ENCODE data around the gene EHD4. TPM values are rescaled to one million over a fixed set of nuclear protein-coding genes. Genes with fewer than 3 reads are reported as not detected.

The EHD4 gene
- polyA plus RNA-seq, 3 donors: 12.8 to 16.0 (median 14.2) TPM

DNA sequence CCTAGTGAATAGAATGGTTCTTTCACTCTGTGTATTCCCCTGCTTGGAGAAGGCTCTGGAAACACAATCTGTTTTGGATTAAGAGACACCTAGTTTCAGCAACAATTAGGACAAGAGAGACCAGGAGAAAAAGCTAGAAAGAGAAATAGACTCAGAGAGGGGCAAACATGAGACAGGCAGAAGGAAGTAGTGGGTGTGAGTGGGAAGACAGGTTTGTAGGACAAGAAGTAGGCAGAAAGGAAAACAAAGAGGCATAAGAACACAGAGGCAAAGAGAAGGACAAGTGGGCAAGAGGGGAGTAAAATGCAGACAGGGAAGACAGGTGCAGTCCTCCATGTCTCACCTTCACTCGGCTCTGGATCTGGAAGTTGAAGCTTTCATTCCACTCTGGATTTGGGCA, 35.0 kb upstream of the EHD4 start:
- Mint-ChIP-seq H3K4me3 (no peak overlapping the region), H3K36me3 (no peaks in the 10 kb centered on the region), H3K4me1 (no peaks in the 10 kb centered on the region), H3K27ac (no peak overlapping the region), H3K27me3 (ENCODE audit: low read depth in 3 of 3) (peaks cover 4% of the 10 kb centered on the region in 3 donors), H3K9me3 (peaks cover 0 to 1% (median 0%) of the 10 kb centered on the region in 7 donors)
- intact Hi-C loops (cut with micrococcal nuclease): no loop called here
- H3K27me3 ChIP-seq (ENCODE audit: control insufficient read depth in 2 of 2, insufficient read depth in 2 of 2, low read length in 2 of 2): no peaks in the 10 kb centered on the region
- H3K4me2 ChIP-seq (replicated peaks; ENCODE audit: extremely low read depth, low read length, poor library complexity, severe bottlenecking): no peak overlapping the region
- no peaks in the 10 kb centered on the region for H3K9me3 ChIP-seq (replicated peaks in 1 of 2; ENCODE audit: control insufficient read depth in 1 of 2, insufficient read depth in 1 of 2, low read length in 2 of 2)
- TF ChIP-seq, protein P1, sequence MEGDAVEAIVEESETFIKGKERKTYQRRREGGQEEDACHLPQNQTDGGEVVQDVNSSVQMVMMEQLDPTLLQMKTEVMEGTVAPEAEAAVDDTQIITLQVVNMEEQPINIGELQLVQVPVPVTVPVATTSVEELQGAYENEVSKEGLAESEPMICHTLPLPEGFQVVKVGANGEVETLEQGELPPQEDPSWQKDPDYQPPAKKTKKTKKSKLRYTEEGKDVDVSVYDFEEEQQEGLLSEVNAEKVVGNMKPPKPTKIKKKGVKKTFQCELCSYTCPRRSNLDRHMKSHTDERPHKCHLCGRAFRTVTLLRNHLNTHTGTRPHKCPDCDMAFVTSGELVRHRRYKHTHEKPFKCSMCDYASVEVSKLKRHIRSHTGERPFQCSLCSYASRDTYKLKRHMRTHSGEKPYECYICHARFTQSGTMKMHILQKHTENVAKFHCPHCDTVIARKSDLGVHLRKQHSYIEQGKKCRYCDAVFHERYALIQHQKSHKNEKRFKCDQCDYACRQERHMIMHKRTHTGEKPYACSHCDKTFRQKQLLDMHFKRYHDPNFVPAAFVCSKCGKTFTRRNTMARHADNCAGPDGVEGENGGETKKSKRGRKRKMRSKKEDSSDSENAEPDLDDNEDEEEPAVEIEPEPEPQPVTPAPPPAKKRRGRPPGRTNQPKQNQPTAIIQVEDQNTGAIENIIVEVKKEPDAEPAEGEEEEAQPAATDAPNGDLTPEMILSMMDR (IDR thresholded peaks at IDR 0.05): no peak
- no peaks in the 10 kb centered on the region for H3K36me3 ChIP-seq (replicated peaks in 1 of 2; ENCODE audit: control insufficient read depth in 1 of 2, insufficient read depth in 2 of 2, low read length in 2 of 2)
- H4K20me1 ChIP-seq (ENCODE audit: insufficient read depth, low read length): no peaks in the 10 kb centered on the region
- no peak overlapping the region for H2AFZ ChIP-seq (ENCODE audit: insufficient read depth, low read depth, low read length, poor library complexity, severe bottlenecking)
- no peaks in the 10 kb centered on the region for H3K4me1 ChIP-seq (ENCODE audit: control insufficient read depth in 1 of 2, insufficient read depth in 2 of 2, low read length in 2 of 2)
- no peaks in the 10 kb centered on the region for H3K79me2 ChIP-seq (ENCODE audit: insufficient read depth, low read length)
- no peak overlapping the region for H3K9ac ChIP-seq (ENCODE audit: insufficient read depth, low read length, poor library complexity, severe bottlenecking)
- H3K4me3 ChIP-seq (replicated peaks in 1 of 3; ENCODE audit: low read depth in 2 of 3, low read length in 3 of 3): no peak overlapping the region
- H3K27ac ChIP-seq (ENCODE audit: low read depth in 1 of 2, low read length in 2 of 2): no peak overlapping the region
- WGBS (ENCODE audit: insufficient coverage): no CpG with 5 or more reads among the region's 1 CpG
- no peak for DNase-seq

DNA sequence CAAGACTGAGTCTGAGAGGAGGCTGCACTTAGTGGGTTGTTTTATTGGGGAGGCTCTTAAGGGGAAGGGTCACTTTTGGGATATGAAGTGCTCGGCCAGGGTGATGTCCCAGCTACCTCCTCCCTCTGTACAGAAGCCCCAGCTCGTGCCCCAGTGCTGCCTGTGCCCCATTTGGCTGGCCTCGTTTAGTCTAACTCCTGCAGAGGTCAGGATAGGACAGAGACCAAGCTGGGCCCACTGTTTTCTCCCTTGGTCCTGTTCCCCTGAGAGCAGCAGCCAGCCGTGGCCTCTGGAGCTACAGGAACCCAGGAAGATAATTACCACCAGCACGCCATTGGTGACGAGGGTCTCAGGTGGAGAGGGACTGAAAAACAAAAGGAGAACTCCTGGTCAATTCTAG, 30.0 kb upstream of the EHD4 start:
- Histone ChIP-seq H2AFZ (ENCODE audit: insufficient read depth, low read depth, low read length, poor library complexity, severe bottlenecking) (no peak overlapping the region), H3K27me3 (ENCODE audit: control insufficient read depth in 2 of 2, insufficient read depth in 2 of 2, low read length in 2 of 2) (no peaks in the 10 kb centered on the region), H3K4me3 (replicated peaks in 1 of 3; ENCODE audit: low read depth in 2 of 3, low read length in 3 of 3) (no peak overlapping the region), H3K9me3 (replicated peaks in 1 of 2; ENCODE audit: control insufficient read depth in 1 of 2, insufficient read depth in 1 of 2, low read length in 2 of 2) (no peaks in the 10 kb centered on the region), H3K79me2 (ENCODE audit: insufficient read depth, low read length) (no peaks in the 10 kb centered on the region), H3K27ac (ENCODE audit: low read depth in 1 of 2, low read length in 2 of 2) (no peak overlapping the region), H3K4me1 (ENCODE audit: control insufficient read depth in 1 of 2, insufficient read depth in 2 of 2, low read length in 2 of 2) (no peaks in the 10 kb centered on the region), H3K4me2 (replicated peaks; ENCODE audit: extremely low read depth, low read length, poor library complexity, severe bottlenecking) (no peak overlapping the region), H4K20me1 (ENCODE audit: insufficient read depth, low read length) (no peaks in the 10 kb centered on the region), H3K9ac (ENCODE audit: insufficient read depth, low read length, poor library complexity, severe bottlenecking) (no peak overlapping the region), H3K36me3 (replicated peaks in 1 of 2; ENCODE audit: control insufficient read depth in 1 of 2, insufficient read depth in 2 of 2, low read length in 2 of 2) (no peaks in the 10 kb centered on the region)
- Mint-ChIP-seq H3K9me3 (peaks cover 0 to 1% (median 0%) of the 10 kb centered on the region in 7 donors), H3K4me3 (no peak overlapping the region), H3K4me1 (no peaks in the 10 kb centered on the region), H3K27ac (no peak overlapping the region), H3K27me3 (ENCODE audit: low read depth in 3 of 3) (peaks cover 1 to 8% (median 3%) of the 10 kb centered on the region in 3 donors), H3K36me3 (no peaks in the 10 kb centered on the region)
- TF ChIP-seq, protein P1 (IDR thresholded peaks at IDR 0.05): no peak
- DNase-seq: no peak
- WGBS (ENCODE audit: insufficient coverage): 73% methylated on average over 2 of the region's 6 CpGs
- intact Hi-C loops (cut with micrococcal nuclease): no loop called here

Data from CD14-positive monocyte (primary cell).